Upper lobe of left lung (tissue), 4 donors: ENCODE measurements around the gene SDHC.

Experiments used
- EP300 ChIP-seq, 4 donors: sonication (generic); formaldehyde crosslinking; IDR thresholded peaks; one replicate each; pipeline ENCODE4 v1.5.1; 2017; ENCODE audit warnings: antibody characterized with exemption in 4 of 4, control low read depth in 2 of 4
- POLR2AphosphoS5 ChIP-seq, 2 donors: sonication (generic); formaldehyde crosslinking; IDR thresholded peaks; one replicate each; pipeline ENCODE4 v1.5.1; 2017; ENCODE audit warnings: antibody characterized with exemption in 2 of 2
- TF ChIP-seq, protein P1 (sequence below), 6 experiments: fragments of 450-650 bp in 4 of 6; fragments of 200-600 bp in 2 of 6; sonication (generic) in 2 of 6; IDR thresholded peaks; one replicate each; pipeline ENCODE4 v1.5.1; 2016 to 2019; ENCODE audit warnings: antibody characterized with exemption in 6 of 6

DNA sequence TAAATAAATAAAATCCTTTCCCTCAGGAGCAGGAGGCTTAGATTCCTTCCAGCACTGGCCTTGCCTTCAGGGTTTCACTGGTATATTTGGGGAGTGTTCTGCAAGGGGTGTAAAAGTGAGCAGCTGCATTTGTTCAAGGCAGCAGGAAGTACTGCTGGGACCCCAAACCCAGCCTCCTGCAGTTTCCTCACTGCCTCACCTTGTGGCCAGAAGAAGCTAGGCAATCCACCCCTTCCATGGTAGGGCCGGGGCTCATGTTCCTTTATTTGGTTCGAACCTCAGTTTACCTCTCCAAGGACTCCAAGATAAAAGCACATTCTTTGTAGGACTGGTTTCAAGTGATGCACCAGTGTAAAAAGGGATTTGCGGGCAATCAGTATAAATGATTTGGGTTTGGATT, 74.5 kb downstream of the SDHC start:
- TF ChIP-seq, protein P1, sequence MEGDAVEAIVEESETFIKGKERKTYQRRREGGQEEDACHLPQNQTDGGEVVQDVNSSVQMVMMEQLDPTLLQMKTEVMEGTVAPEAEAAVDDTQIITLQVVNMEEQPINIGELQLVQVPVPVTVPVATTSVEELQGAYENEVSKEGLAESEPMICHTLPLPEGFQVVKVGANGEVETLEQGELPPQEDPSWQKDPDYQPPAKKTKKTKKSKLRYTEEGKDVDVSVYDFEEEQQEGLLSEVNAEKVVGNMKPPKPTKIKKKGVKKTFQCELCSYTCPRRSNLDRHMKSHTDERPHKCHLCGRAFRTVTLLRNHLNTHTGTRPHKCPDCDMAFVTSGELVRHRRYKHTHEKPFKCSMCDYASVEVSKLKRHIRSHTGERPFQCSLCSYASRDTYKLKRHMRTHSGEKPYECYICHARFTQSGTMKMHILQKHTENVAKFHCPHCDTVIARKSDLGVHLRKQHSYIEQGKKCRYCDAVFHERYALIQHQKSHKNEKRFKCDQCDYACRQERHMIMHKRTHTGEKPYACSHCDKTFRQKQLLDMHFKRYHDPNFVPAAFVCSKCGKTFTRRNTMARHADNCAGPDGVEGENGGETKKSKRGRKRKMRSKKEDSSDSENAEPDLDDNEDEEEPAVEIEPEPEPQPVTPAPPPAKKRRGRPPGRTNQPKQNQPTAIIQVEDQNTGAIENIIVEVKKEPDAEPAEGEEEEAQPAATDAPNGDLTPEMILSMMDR (IDR thresholded peaks at IDR 0.05) = no peak
- TF ChIP-seq POLR2AphosphoS5 (IDR thresholded peaks at IDR 0.05) = no peak
- no peak for TF ChIP-seq EP300 (IDR thresholded peaks at IDR 0.05)
